Activated naive CD8-positive, alpha-beta T cell treated with anti-CD3 and anti-CD28 coated beads, Interleukin-2, amount 10 ng/mL, durations not matched to agents 7 days and 5 days (primary cell): Measurements from ENCODE around the gene TMEM225B. TPM values are rescaled to one million over a fixed set of nuclear protein-coding genes. Genes with fewer than 3 reads are reported as not detected.
"Not testable (repeated sequence)": the region's sequence is repeated elsewhere in the genome, so short reads cannot be mapped to it uniquely, and the experiment has no call there.

Experiments
- ATAC-seq: fragments of 150-1000 bp; cut with Tn5 transposase; one replicate; pipeline ENCODE4 v1.10.0; 2021; ENCODE audit warnings: low read depth, moderate library complexity
- POLR2A ChIA-PET: fragments of 350-600 bp; sonication (Branson Sonifier 250); formaldehyde crosslinking; loops from one replicate; lab custom pipeline; 2021; ENCODE audit warnings: antibody characterized with exemption; lab: Charles Lee
- DNase-seq: peaks from one replicate; pipeline ENCODE4 v3.0.0; 2021
- H3K27ac Mint-ChIP-seq: one replicate; pipeline ENCODE4 v1.8.0; 2022; ENCODE audit warnings: mild to moderate bottlenecking, mixed read lengths
- H3K27me3 Mint-ChIP-seq: one replicate; pipeline ENCODE4 v1.8.0; 2022; ENCODE audit warnings: mild to moderate bottlenecking, moderate library complexity, mixed read lengths
- H3K36me3 Mint-ChIP-seq: one replicate; pipeline ENCODE4 v1.8.0; 2021; ENCODE audit warnings: mild to moderate bottlenecking, mixed read lengths
- H3K4me1 Mint-ChIP-seq: one replicate; pipeline ENCODE4 v1.8.0; 2021; ENCODE audit warnings: mixed read lengths
- H3K4me3 Mint-ChIP-seq: one replicate; pipeline ENCODE4 v1.8.0; 2022; ENCODE audit warnings: mild to moderate bottlenecking, moderate library complexity, mixed read lengths
- H3K9me3 Mint-ChIP-seq: one replicate; pipeline ENCODE4 v1.8.0; 2021; ENCODE audit warnings: mixed read lengths
- total RNA-seq, 2 experiments: library from RNA; stranded (reverse); gene quantifications; one replicate each; pipeline ENCODE4 v1.2.3, GENCODE V29; 2021

The TMEM225B gene
- total RNA-seq, 2 experiments from 2014 or later: 1.2 to 2.3 TPM

DNA sequence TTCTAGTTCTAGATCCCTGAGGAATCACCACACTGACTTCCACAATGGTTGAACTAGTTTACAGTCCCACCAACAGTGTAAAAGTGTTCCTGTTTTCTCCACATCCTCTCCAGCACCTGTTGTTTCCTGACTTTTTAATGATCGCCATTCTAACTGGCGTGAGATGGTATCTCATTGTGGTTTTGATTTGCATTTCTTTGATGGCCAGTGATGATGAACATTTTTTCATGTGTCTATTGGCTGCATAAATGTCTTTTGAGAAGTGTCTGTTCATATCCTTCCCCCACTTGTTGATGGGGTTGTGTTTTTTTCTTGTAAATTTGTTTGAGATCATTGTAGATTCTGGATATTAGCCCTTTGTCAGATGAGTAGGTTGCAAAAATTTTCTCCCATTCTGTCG is 56.6 kb downstream of the TMEM225B start:
- peaks cover 48% of the 10 kb centered on the region for H3K36me3 Mint-ChIP-seq
- H3K27ac Mint-ChIP-seq, ATAC-seq, H3K4me3 Mint-ChIP-seq, H3K9me3 Mint-ChIP-seq, POLR2A ChIA-PET, H3K27me3 Mint-ChIP-seq, DNase-seq, H3K4me1 Mint-ChIP-seq: not testable (repeated sequence)

DNA sequence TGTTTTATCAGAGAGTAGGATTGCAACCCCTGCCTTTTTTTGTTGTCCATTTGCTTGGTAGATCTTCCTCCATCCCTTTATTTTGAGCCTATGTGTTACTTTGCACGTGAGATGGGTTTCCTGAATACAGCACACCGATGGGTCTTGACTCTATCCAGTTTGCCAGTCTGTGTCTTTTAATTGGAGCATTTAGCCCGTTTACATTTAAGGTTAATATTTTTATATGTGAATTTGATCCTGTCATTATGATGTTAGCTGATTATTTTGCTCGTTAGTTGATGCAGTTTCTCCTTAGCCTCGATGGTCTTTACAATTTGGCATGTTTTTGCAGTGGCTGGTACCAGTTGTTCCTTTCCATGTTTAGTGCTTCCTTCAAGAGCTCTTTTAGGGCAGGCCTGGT is 59.8 kb downstream of the TMEM225B start:
- H3K4me1 Mint-ChIP-seq, H3K27me3 Mint-ChIP-seq, H3K9me3 Mint-ChIP-seq, ATAC-seq, POLR2A ChIA-PET, H3K27ac Mint-ChIP-seq, H3K4me3 Mint-ChIP-seq, DNase-seq: not testable (repeated sequence)
- H3K36me3 Mint-ChIP-seq: peaks cover 56% of the 10 kb centered on the region

Other genes with a start within 250 kb of the TMEM225B start
- 100 to 1,000 TPM; 318 to 319 TPM for gene ARPC1B, start 223.5 kb upstream of the TMEM225B start, total RNA-seq
- 10 to 100 TPM; 87.1 to 93.5 TPM for gene PDAP1, start 189.7 kb upstream of the TMEM225B start, total RNA-seq
- gene BUD31, start 189.3 kb upstream of the TMEM225B start, total RNA-seq: 10 to 100 TPM; 80.8 to 90.4 TPM
- gene PTCD1, start 159.5 kb upstream of the TMEM225B start, total RNA-seq: 10 to 100 TPM; 10.7 to 11.1 TPM
- 10 to 100 TPM; 61.5 to 62.1 TPM for gene CPSF4, start 159.3 kb upstream of the TMEM225B start, total RNA-seq
- gene ATP5MF, start 132.1 kb upstream of the TMEM225B start, total RNA-seq: 100 to 1,000 TPM; 338 to 377 TPM
- 10 to 100 TPM; 26.0 to 26.4 TPM for gene ZNF789, start 125.4 kb upstream of the TMEM225B start, total RNA-seq
- gene ZNF394, start 98.0 kb upstream of the TMEM225B start, total RNA-seq: 10 to 100 TPM; 65.1 to 71.2 TPM
- gene ZKSCAN5, start 93.6 kb upstream of the TMEM225B start, total RNA-seq: 10 to 100 TPM; 12.7 to 13.5 TPM
- gene FAM200A, start 46.2 kb upstream of the TMEM225B start, total RNA-seq: 1 to 10 TPM; 6.9 to 7.3 TPM
- 100 to 1,000 TPM; 133 to 134 TPM for gene ZNF655, start 39.6 kb upstream of the TMEM225B start, total RNA-seq
- gene ZSCAN25, start 18.7 kb downstream of the TMEM225B start, total RNA-seq: 10 to 100 TPM; 35.5 to 42.5 TPM
- not detected for gene CYP3A5, start 81.7 kb downstream of the TMEM225B start, total RNA-seq
- gene CYP3A7, start 136.9 kb downstream of the TMEM225B start, total RNA-seq: not detected
- gene CYP3A4, start 185.9 kb downstream of the TMEM225B start, total RNA-seq: not detected
- not detected for gene CYP3A43, start 229.7 kb downstream of the TMEM225B start, total RNA-seq